Hindlimb muscle (tissue), 1 donor: ENCODE measurements around the gene TTLL11. TPM values are rescaled to one million over a fixed set of nuclear protein-coding genes. Genes with fewer than 3 reads are reported as not detected.
A peak's percentile ranks its signal among the peaks of the same experiment; 100 is the strongest.
"Not testable (repeated sequence)": the region's sequence is repeated elsewhere in the genome, so short reads cannot be mapped to it uniquely, and the experiment has no call there.

ENCODE experiments used
- DNase-seq: peaks from one replicate; pipeline ENCODE4 v3.0.0-alpha.2; 2013
- polyA plus RNA-seq: library from polyadenylated mRNA; unstranded; fragments of 120-200 nt; gene quantifications from one replicate; pipeline ENCODE4 v1.2.1, GENCODE V29; 2013; ENCODE audit not compliant: insufficient read length

TTLL11 gene
- polyA plus RNA-seq, 1 donor: 27.9 TPM

GRCh38 chr9:122124528-122124927 is 31.4 kb upstream of the TTLL11 start:
- DNase-seq: no peak

GRCh38 chr9:122124048-122124447 is 30.9 kb upstream of the TTLL11 start:
- no peak for DNase-seq

- DNase-seq: peak; percentile 68
These were observed 30.0 kb upstream of the TTLL11 start for GRCh38 chr9:122122903-122123632.

- no peak for DNase-seq
These were observed 29.4 kb upstream of the TTLL11 start for GRCh38 chr9:122122468-122122867.

- DNase-seq: no peak
These were observed 28.8 kb upstream of the TTLL11 start for GRCh38 chr9:122121931-122122330.

- no peak for DNase-seq
These were observed 28.3 kb upstream of the TTLL11 start for GRCh38 chr9:122121391-122121790.

DNA sequence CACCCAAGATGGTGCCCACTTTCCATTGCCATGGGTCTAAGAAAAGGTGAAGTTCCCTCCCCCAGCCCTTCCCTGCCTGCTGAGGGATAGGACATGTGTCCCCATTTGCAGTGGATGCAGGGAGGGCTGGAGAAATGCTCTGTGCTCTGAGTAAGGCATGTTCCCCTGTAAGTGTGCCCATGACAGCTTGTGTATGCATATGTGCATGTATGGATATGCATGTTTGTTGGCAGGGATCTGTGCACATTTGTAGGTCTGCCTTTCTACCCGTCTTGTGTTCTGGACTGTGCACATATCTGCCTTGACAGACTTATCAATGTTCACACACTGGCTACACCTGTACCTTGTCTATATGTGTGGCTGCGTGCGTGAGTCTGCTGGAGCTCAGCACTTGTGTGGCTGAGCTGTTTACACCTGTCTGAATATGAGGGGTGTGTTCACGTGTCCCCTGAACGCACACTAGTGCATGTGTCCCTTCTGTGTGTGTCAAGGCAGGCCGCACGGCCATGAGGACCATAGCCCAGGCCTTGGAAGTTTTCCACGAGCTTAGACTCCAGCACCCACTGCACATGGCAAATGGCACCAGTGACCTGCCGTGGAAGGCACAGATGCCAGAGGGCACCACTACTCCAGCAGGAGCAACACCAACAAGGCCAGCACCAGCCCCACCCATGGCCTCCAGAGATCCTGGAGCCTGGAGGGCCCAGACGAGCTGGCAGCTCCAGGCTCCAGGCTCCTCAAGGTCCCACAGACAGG is 27.4 kb upstream of the TTLL11 start:
- no peak for DNase-seq

DNA sequence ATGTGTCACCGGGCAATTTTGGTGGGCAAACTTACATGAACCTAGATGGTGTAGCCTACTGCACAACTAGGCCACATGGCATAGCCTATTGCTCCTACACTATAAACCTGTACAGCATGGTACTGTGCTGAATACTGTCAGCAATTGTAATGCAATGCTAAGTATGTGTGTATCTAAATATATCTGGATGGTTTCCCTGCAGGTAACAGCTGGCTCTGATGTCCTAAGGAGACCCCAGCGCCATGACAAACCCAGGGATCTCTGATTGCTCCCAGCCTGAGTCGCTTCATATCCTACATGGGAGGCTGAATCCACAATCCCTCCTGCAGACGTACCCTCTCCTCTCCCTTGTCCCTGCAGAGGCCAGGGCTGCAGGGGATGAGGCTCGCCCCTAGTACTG is 26.6 kb upstream of the TTLL11 start:
- no peak for DNase-seq

DNA sequence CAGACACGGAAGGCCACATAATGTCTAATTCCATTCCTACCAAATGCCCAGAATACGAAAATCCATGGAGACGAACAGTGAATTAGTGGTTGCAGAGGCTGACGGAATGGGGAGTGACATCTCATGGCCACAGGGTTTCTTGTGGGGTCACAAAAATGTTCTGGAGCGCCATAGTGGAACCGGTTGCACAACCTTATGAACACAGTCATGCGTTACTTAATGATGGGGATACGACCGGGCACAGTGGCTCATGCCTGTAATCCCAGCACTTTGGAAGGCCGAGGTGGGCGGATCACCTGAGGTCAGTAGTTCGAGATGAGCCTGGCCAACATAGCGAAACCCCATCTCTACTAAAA is 26.0 kb upstream of the TTLL11 start:
- DNase-seq: no peak

GRCh38 chr9:122118343-122119165 is 25.4 kb upstream of the TTLL11 start:
- no peak for DNase-seq

- DNase-seq: not testable (repeated sequence)
These were observed 24.1 kb upstream of the TTLL11 start for GRCh38 chr9:122117241-122117640.

DNA sequence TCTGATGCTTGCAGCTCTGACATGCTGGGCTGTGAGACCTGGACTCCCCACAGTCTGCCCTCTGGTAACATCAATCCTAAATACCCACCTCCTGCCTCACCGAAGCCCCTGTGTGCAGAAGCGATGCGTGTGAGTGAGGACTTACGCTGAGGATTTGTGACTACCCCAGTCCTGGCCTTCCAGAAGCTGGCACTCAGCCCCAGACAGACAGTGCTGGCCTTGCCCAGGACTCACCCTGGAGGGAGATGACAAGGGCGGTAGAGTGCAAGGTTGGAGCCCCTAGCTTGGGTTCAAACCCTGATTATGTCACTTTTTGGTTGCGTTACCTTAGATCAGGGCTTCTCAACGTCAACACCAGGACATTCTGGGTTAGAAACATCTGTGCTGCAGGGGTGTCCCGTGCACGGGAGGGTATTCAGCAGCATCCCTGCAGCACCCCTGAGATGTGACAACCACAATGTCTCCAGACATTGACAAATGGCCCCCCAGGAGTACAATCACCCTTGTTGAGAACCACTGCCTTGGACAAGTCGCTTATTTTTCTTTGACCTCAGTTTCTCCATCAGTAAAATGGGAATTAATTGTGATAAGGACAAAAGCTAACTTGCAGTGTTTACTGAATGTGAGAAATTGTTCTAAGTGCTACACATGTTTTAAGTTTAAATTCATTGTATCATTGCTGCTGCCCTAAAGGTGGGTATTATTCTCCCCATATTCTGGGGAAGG is 23.5 kb upstream of the TTLL11 start:
- no peak for DNase-seq

DNA sequence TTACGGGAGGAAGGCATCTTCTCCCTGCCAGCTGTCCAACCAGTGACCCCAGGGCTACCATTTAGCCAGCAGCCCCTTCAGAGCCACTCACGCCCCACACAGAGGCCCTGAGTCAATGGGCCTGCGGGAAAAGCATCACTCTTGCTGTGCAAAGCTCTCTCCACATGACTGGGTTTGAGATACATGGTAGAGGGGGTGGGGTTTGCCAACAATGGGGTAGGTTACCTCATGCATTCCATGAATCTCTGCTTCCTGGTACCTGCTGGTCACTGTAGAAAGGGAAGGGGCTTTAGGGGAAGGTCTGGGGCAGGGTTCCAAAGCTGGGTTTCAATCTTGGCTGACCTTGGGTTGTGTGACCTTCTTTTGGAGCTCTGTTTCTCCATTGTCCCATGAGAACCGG is 22.9 kb upstream of the TTLL11 start:
- no peak for DNase-seq

DNA sequence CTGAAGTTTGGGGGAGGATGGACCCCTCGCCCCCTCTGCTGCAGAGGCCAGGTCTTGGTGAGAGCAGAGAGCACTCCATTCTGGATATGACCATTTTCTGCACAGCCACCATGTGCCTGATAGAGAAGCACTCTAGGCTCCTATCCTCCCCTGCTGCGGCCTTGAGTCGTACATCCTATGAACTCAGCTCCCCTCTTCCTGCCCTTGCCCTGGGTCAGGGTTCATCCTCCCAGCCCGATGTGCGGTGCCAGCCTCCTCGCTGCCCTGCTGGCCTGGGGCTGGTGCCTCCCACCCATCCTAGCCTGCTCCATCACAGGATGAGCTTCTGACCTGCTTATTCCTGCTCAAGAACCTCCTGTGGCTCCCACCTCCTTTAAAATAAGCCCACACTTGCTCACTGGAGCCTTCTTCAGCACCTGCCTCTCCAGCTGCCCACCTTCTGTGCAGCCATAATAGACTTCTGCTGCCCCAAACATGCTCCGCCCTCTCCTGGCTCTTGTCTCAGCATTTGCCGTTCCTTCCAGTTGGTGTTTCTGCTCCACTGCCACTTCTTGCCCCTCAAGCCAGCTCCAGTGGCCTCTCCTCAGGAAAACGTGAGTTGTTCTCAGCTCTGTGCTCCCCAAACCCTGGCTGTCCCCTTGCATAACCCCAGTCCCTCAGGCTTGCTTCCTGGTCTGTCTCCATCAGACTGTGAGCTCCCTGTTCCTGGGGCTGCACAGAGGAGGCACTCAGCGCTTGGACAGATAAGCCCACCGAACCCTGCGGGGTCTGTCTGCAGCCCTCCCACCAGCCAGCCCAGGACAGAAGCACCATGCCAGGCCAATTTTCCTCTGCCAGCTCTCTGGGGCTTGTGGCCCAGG is 22.3 kb upstream of the TTLL11 start:
- DNase-seq: no peak

GRCh38 chr9:122113574-122113973 is 20.5 kb upstream of the TTLL11 start:
- DNase-seq: no peak

DNA sequence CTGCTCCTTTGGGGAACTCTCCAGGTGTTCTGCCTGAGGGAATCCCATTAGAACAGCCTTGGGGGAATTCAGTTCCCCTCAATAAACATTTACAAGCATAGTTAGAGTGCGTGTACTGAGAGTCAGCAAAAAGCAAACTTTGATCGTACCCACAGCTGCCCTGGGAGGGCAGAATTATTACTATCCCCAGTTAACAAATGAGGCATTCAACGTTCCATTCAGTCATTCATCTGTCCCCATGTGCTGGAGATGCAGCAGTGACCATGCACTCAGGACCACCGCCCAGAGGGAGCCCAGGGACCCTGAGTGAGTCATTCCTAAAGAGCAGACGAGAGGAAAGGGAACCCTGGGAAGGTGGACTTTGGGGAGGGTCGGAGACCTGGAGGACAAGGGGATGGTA is 19.1 kb upstream of the TTLL11 start:
- DNase-seq: no peak

- DNase-seq: no peak
These were observed 18.4 kb upstream of the TTLL11 start for GRCh38 chr9:122111413-122112085.

- no peak for DNase-seq
These were observed 17.2 kb upstream of the TTLL11 start for GRCh38 chr9:122110100-122110833.

DNA sequence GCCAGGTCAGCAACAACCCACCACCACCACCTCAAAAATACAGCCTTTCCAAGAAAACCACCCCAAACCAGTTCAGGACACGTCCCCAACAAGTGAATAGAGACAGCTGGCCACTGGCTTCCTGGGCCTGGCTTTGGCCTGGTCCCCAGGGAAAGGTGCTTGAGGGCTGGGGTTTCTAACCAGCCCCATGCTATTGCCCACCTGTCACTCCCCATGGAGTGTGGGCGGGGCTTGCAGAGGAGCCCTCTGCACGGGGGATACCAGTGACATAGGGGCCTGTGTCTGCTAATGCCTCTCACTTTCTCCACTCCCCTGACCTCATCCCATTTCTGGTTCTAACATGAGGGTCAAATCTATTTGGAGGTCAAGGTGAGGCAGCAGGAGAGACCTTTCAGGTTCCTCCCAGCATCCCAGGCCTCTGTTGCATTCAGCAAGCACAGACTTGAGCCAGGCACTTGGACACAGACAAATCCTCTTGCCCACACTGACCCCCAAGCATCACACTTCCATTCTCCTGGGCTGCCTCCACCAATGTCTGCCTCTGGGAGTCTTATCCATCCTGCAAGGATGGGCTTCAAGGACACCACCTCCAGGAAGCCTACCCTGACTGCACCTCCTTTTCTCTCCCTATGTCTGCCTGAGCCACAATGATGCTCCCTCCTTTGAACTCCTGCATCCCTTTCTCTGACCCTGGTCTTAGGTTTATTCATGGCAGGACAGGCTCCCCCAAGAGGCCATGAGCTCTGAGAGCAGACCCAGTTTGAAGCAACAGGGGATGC is 16.1 kb upstream of the TTLL11 start:
- no peak for DNase-seq
